A549 (cell line): Measurements from ENCODE around the gene CHSY3. TPM values are rescaled to one million over a fixed set of nuclear protein-coding genes. Genes with fewer than 3 reads are reported as not detected.

Experiments
- ATAC-seq, 2 experiments: fragments of 200-7000 bp in 1 of 2; fragments of >200 bp in 1 of 2; cut with Nextera tagmentation in 1 of 2; cut with Tn5 transposase in 1 of 2; 3 replicates each; pipeline versions ENCODE4 v1.8.0 to v1.9.1; 2018 to 2020; ENCODE audit warnings: mild to moderate bottlenecking in 1 of 2, moderate library complexity in 1 of 2
- CTCF ChIA-PET: fragments of 300-600 bp; sonication (Branson Sonifier 250); formaldehyde crosslinking; extraction: SDS; loops from one replicate; lab custom pipeline; 2021; ENCODE audit warnings: antibody characterized with exemption, inconsistent platforms; lab: Yijun Ruan, JAX
- POLR2A ChIA-PET: fragments of 350-600 bp; formaldehyde crosslinking; extraction: SDS; loops from one replicate; lab custom pipeline; 2021; ENCODE audit warnings: antibody characterized with exemption, inconsistent platforms; lab: Yijun Ruan, JAX
- DNase-seq, 2 experiments: peaks; one replicate each; pipeline versions ENCODE4 v3.0.0 to v3.0.0-alpha.2; 2011 to 2016; ENCODE audit warnings: low read depth in 1 of 2, low spot score in 1 of 2
- FAIRE-seq: peaks from 2 replicates; lab custom pipeline; 2011; peaks lifted over from hg19 to GRCh38; lab: Jason Lieb, UNC
- H3K27ac ChIP-seq, 2 experiments: fragments of >200 bp; sonication (Bioruptor Twin); formaldehyde crosslinking; 3 replicates each; pipeline ENCODE4 v1.5.1; 2016 to 2017
- H3K4me1 ChIP-seq: fragments of >200 bp; sonication (Bioruptor Twin); formaldehyde crosslinking; 3 replicates; pipeline ENCODE4 v1.6.1; 2016
- H3K4me2 ChIP-seq: fragments of >200 bp; sonication (Bioruptor Twin); formaldehyde crosslinking; 3 replicates; pipeline ENCODE4 v1.6.1; 2016
- H3K4me3 ChIP-seq: fragments of >200 bp; sonication (Bioruptor Twin); formaldehyde crosslinking; 3 replicates; pipeline ENCODE4 v1.5.1; 2016
- H3K9me3 ChIP-seq: fragments of >200 bp; sonication (Bioruptor Twin); formaldehyde crosslinking; 3 replicates; pipeline ENCODE4 v1.6.1; 2016
- BHLHE40 ChIP-seq: IDR thresholded peaks from 2 replicates; pipeline ENCODE4 v1.6.1; 2012; ENCODE audit warnings: low read depth, low read length, inconsistent platforms
- CBX8 ChIP-seq: fragments of 200-600 bp; sonication (generic); IDR thresholded peaks from 2 replicates; pipeline ENCODE4 v1.6.1; 2016
- CEBPB ChIP-seq, 2 experiments: fragments of >200 bp in 1 of 2; sonication (Bioruptor Twin) in 1 of 2; formaldehyde crosslinking in 1 of 2; IDR thresholded peaks; 2 replicates each; pipeline ENCODE4 v1.6.1; 2012 to 2016
- CHD2 ChIP-seq: fragments of 150-350 bp; IDR thresholded peaks from 2 replicates; pipeline ENCODE4 v1.6.1; 2014; ENCODE audit warnings: low read length; ENCODE audit not compliant: partially characterized antibody
- CHD4 ChIP-seq: fragments of 200-600 bp; sonication (generic); IDR thresholded peaks from 2 replicates; pipeline ENCODE4 v1.6.1; 2016; ENCODE audit warnings: antibody characterized with exemption, mild to moderate bottlenecking, borderline replicate concordance
- CTCF ChIP-seq: fragments of >200 bp; sonication (Bioruptor Twin); formaldehyde crosslinking; IDR thresholded peaks from 3 replicates; pipeline ENCODE4 v1.5.1; 2016
- E2F6 ChIP-seq: IDR thresholded peaks from 2 replicates; pipeline ENCODE4 v1.6.1; 2012; ENCODE audit warnings: low read depth, borderline replicate concordance
- EHMT2 ChIP-seq: fragments of 200-600 bp; sonication (generic); IDR thresholded peaks from 2 replicates; pipeline ENCODE4 v1.6.1; 2016; ENCODE audit warnings: antibody characterized with exemption, low read depth, mild to moderate bottlenecking, moderate library complexity
- ELK1 ChIP-seq: fragments of 150-350 bp; IDR thresholded peaks from 2 replicates; pipeline ENCODE4 v1.6.1; 2014; ENCODE audit warnings: low read depth, mild to moderate bottlenecking, low read length
- EP300 ChIP-seq, 2 experiments: fragments of >200 bp; sonication (Bioruptor Twin); formaldehyde crosslinking; IDR thresholded peaks; 2 replicates in 1 of 2; 3 replicates in 1 of 2; pipeline ENCODE4 v1.6.1; 2016 to 2017
- FOSL2 ChIP-seq, 2 experiments: fragments of 450-650 bp in 1 of 2; fragments of >200 bp in 1 of 2; sonication (Bioruptor Twin) in 1 of 2; formaldehyde crosslinking; IDR thresholded peaks; 2 replicates each; pipeline versions ENCODE4 v1.5.0 to v1.6.1; 2016 to 2020; ENCODE audit warnings: mild to moderate bottlenecking in 1 of 2, moderate library complexity in 1 of 2
- GATA3 ChIP-seq: IDR thresholded peaks from 2 replicates; pipeline ENCODE4 v1.6.1; 2012; ENCODE audit warnings: borderline replicate concordance
- HEYL ChIP-seq: fragments of 250-450 bp; sonication (Bioruptor Pico); IDR thresholded peaks from 2 replicates; pipeline ENCODE4 v1.8.0; 2021; ENCODE audit warnings: mild to moderate bottlenecking, moderate library complexity
- HMGXB4 ChIP-seq: fragments of 250-450 bp; sonication (Bioruptor Pico); IDR thresholded peaks from 2 replicates; pipeline ENCODE4 v1.5.0; 2021; ENCODE audit warnings: mild to moderate bottlenecking, moderate library complexity, borderline replicate concordance
- HOXA7 ChIP-seq: fragments of 250-450 bp; sonication (Bioruptor Pico); IDR thresholded peaks from 2 replicates; pipeline ENCODE4 v1.5.0; 2020; ENCODE audit warnings: mild to moderate bottlenecking, moderate library complexity
- HOXB13 ChIP-seq: fragments of 250-450 bp; sonication (Bioruptor Pico); IDR thresholded peaks from 2 replicates; pipeline ENCODE4 v1.5.0; 2020; ENCODE audit warnings: low read depth, mild to moderate bottlenecking, moderate library complexity
- NFE2L2 ChIP-seq: fragments of 150-350 bp; conservative IDR thresholded peaks from 2 replicates; pipeline ENCODE4 v1.6.1; 2014; ENCODE audit warnings: low read length
- PHF8 ChIP-seq: fragments of 200-600 bp; sonication (generic); IDR thresholded peaks from 2 replicates; pipeline ENCODE4 v1.6.1; 2016; ENCODE audit warnings: low read depth, mild to moderate bottlenecking, antibody characterized with exemption, moderate library complexity, borderline replicate concordance
- POLR2A ChIP-seq: IDR thresholded peaks from 2 replicates; pipeline ENCODE4 v1.6.1; 2012; ENCODE audit warnings: mild to moderate bottlenecking, low read length
- SMC3 ChIP-seq: fragments of >200 bp; sonication (Bioruptor Twin); formaldehyde crosslinking; IDR thresholded peaks from 3 replicates; pipeline ENCODE4 v1.6.1; 2018; ENCODE audit warnings: inconsistent platforms
- SREBF2 ChIP-seq: fragments of 450-650 bp; IDR thresholded peaks from 2 replicates; pipeline ENCODE4 v1.6.1; 2014; ENCODE audit warnings: mild to moderate bottlenecking, moderate library complexity
- TP53 ChIP-seq: fragments of 250-450 bp; sonication (Bioruptor Pico); IDR thresholded peaks from 2 replicates; pipeline ENCODE4 v1.5.0; 2021; ENCODE audit warnings: mild to moderate bottlenecking, moderate library complexity
- USF2 ChIP-seq: fragments of 450-650 bp; IDR thresholded peaks from 2 replicates; pipeline ENCODE4 v1.6.1; 2014; ENCODE audit warnings: antibody characterized with exemption
- ZC3H11A ChIP-seq: fragments of 450-650 bp; IDR thresholded peaks from 2 replicates; pipeline ENCODE4 v1.6.1; 2014; ENCODE audit warnings: antibody characterized with exemption, mild to moderate bottlenecking
- ZFP36 ChIP-seq: fragments of 450-650 bp; IDR thresholded peaks from 2 replicates; pipeline ENCODE4 v1.6.1; 2014; ENCODE audit warnings: borderline replicate concordance; ENCODE audit not compliant: partially characterized antibody
- ZSCAN20 ChIP-seq: fragments of 250-450 bp; sonication (Bioruptor Pico); IDR thresholded peaks from 2 replicates; pipeline ENCODE4 v1.8.0; 2022; ENCODE audit warnings: mild to moderate bottlenecking, moderate library complexity
- WGBS: methylation state at CpG from one replicate; pipeline ENCODE4 v1.1.6; 2017; ENCODE audit errors: missing lambda C conversion rate; 5-methylcytosine and 5-hydroxymethylcytosine counted together
- polyA plus RNA-seq, 4 experiments: library from polyadenylated mRNA; depleted of rRNA in 3 of 4; stranded (reverse); fragments of >200 nt; fragmentation: RNase III in 1 of 4; extraction: RNeasy Plus Mini Kit Qiagen cat#74134 plus additional on column Dnase treatment in 1 of 4; gene quantifications; 2 replicates in 3 of 4; 3 replicates in 1 of 4; pipeline ENCODE4 v1.2.3, GENCODE V29; 2011 to 2017

CHSY3 gene
- polyA plus RNA-seq, 2 of the 4 experiments (the other 2 are of a cell fraction): 0.06 to 0.12 TPM

GRCh38 chr5:129935626-129936025 is 31.4 kb downstream of the CHSY3 start:
- TF ChIP-seq POLR2A (no peak), BHLHE40 (no peak), SMC3 (no peak), SREBF2 (no peak), HEYL (CRISPR knock-in tag) (no peak), GATA3 (no peak), CHD2 (no peak), ZC3H11A (no peak), EHMT2 (no peak), ZFP36 (no peak), ZSCAN20 (CRISPR knock-in tag) (no peak), ELK1 (no peak), HMGXB4 (CRISPR knock-in tag) (no peak), E2F6 (no peak), CBX8 (no peak), USF2 (no peak), CEBPB (IDR thresholded peaks at IDR 0.05) (no peak), PHF8 (no peak), CTCF (no peak), EP300 (IDR thresholded peaks at IDR 0.05) (no peak)
- Histone ChIP-seq H3K4me1 (no peaks in the 10 kb centered on the region), H3K9me3 (no peaks in the 10 kb centered on the region), H3K4me2 (no peak overlapping the region), H3K4me3 (no peak overlapping the region), H3K27ac (no peak overlapping the region)
- FAIRE-seq (no peak), ATAC-seq (no peak), DNase-seq (no peak)
- ChIA-PET POLR2A (no interaction called here), CTCF (no interaction called here)
- WGBS: 7% methylated on average over 2 of the region's 2 CpGs

GRCh38 chr5:129938077-129938476 is 33.8 kb downstream of the CHSY3 start:
- Histone ChIP-seq H3K4me3 (no peak overlapping the region), H3K4me1 (no peaks in the 10 kb centered on the region), H3K9me3 (no peaks in the 10 kb centered on the region), H3K27ac (no peak overlapping the region), H3K4me2 (no peak overlapping the region)
- 4% methylated on average over 2 of the region's 3 CpGs for WGBS
- no peak for DNase-seq
- POLR2A ChIA-PET: no interaction called here
- ATAC-seq: no peak
- CTCF ChIA-PET: no interaction called here
- FAIRE-seq: no peak
- TF ChIP-seq FOSL2 (IDR thresholded peaks at IDR 0.05) (no peak), FOSL2 (CRISPR knock-in tag; IDR thresholded peaks at IDR 0.05) (no peak), HOXA7 (CRISPR knock-in tag) (no peak), CHD4 (no peak), NFE2L2 (no peak), ZFP36 (no peak), TP53 (CRISPR knock-in tag) (no peak), HOXB13 (CRISPR knock-in tag) (no peak)
- TF ChIP-seq, all 56 proteins: peak for 0
